Measurements from ENCODE around the gene MIB2.

Gene MIB2

GRCh38 chr1:1614204-1614953 is 921 bp upstream of the MIB2 start:
- peak; percentile 82 for DNase-seq (ENCODE audit: low read depth)

- DNase-seq (ENCODE audit: low read depth): no peak
Measured at GRCh38 chr1:1614954-1615255, 395 bp upstream of the MIB2 start.

DNA sequence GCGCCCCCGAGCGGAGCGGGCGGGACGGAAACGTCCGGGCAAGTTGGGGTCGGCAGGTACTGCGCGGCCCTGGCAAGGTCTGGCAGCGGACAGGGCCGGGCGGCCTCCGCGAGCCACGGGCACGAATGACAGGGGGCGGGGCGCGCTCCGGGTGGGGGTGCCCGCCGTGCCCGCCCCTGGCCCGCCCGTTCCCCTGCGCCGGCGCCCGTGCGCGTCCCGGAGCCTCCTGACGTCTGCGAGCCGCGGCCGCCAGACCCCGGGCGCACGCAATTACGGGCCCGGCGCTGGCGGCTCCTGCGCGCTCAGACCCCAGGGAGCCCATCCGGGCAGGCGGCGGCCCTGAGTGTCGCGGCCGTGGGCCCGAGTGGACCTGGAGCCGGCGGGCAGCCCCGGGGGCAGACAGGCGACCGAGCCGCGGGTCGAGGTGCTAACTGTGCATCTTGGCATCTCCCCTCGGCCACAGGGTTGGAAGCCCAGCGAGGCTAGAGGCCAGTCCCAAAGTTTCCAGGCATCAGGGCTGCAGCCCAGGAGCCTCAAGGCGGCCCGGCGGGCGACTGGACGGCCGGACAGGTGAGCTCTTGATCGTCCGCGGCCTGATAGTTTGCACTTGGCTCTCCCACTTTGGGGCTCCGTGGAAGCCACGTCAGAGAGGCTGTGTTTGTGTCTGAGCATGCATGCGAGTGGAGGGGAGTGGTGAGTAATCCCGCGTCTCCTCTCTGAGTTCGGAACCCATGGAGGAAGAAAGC is 918 bp downstream of the MIB2 start:
- no peak for DNase-seq (ENCODE audit: low read depth)

- no peak for DNase-seq (ENCODE audit: low read depth)
Measured at GRCh38 chr1:1616838-1617237, 1.5 kb downstream of the MIB2 start.

- DNase-seq (ENCODE audit: low read depth): no peak
Measured at GRCh38 chr1:1617516-1617915, 2.2 kb downstream of the MIB2 start.

DNA sequence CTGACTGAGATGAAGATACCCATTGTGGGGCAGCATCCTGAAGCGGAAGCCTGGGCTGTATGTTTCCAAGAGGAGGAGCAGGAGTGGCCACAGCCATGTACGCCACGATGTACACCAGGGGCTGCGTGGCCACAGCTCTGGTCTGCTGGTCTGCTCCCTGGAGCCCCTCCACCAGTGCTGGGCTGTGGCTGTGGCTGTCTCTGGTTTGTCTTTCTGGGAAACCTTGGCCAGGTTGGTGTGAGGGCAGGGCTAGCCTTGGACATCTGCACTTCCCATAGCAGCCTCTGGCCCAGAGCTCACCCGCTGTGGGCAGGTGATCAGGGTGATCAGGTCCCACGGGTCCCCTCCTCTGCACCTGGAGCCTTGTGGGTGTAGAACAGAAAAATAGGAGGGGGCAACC is 2.6 kb downstream of the MIB2 start:
- DNase-seq (ENCODE audit: low read depth): no peak

DNA sequence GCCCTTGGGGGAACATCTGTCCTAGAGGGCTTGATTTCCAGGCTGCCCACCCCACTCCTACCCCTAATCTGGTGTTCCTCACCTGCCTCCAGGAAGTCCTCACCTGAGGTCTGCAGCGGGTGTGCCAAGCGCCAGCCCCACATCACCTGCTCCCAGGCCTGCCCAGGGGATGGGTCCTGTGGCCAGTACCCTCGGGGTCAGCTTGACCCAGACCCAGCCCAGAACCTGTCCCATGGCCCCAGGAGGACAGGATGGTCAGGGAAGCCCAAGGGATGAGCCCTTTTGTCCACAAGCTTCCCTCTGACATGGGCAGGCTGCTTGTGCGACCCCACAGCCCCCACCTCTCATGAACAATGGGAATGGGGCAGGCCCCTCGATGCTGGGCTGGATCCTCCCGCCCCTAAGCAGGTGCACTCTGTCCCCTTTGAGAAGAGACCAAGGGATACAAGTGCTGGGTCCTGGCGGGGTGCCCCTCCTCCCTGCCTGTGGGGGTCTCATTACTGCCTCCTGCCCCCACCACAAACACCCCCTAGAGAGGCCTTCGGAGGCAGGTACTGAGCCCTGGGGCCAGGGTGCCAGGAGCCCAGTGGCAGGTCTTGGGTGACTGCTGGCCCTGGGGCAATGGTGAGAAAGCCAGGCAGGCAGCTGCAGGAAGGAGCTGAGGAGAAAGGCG is 3.2 kb downstream of the MIB2 start:
- DNase-seq (ENCODE audit: low read depth): no peak

DNA sequence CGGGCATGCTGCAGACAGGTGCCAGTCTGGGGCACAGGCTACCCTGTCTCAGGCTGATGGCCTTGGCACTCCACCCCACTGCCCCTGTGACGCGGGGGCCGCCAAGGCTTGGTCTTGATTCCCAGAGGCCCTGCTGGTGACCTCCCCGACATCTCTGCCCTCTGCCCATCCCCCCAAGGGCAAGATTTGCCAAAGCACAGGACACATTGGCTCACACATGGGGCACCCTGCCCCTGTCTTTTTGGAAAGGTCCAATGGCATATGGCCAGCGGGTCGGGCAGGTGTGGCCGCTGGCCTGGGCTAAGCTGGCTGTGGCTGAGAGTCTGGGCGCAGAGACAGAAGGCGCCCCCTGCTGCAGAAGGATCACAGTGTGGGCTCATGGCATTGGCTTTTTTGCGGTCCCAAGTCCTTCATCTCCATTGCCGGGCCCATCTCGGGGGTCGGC is 4.6 kb downstream of the MIB2 start:
- DNase-seq (ENCODE audit: low read depth): no peak

DNA sequence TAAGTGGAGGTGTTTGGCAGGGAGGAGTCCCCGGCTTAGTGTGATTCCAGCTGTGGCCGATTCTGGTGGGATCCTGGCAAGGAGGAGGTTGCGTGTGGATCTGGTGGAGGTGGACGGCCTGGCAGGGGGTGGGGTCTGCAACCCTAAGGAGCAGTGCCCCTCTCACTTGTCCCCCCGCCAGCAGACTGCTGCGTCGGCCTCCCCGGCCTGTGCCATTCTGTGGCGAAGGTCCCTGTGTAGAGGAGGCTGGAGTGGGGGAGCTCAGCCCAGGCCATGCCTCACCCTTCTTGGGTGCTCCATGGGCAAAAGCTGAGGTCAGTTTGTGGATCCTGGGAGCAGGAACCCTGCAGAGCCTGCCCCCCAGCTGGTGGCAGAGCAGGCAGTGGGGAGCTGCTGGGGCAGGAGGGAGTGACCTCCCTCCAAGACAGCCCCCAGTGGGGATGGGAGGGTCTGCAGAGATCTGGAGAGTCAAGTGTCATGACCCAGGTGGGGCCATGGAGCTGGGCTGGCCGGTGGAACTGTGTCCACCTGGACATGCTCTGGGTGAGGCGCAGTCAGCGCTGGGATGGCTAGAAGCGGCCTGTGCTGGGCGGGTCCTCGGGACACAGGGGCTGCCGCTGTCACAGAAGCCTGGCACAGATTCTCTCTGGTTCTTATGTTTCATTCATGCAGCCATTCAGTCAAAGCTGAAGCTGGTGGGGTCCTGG is 5.3 kb downstream of the MIB2 start:
- no peak for DNase-seq (ENCODE audit: low read depth)

GRCh38 chr1:1621173-1622009 is 6.1 kb downstream of the MIB2 start:
- DNase-seq (ENCODE audit: low read depth): no peak

- DNase-seq (ENCODE audit: low read depth): no peak
Measured at GRCh38 chr1:1622010-1622787, 6.9 kb downstream of the MIB2 start.

DNA sequence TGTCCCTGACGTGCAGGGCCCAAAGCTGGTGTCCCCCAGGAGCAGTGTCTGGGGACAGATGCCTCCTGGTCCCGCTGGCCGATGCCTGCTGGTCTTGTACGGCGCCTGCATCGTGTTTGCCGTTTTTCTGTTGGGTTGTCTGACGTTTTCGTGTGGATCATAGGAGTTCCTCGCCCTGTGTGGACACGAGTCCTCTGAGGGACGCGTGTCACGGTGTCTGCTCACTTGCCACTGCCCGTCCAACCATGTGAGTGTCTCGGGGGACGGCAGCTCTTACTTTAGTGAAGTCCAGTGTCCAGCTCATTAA is 7.4 kb downstream of the MIB2 start:
- no peak for DNase-seq (ENCODE audit: low read depth)

- no peak for DNase-seq (ENCODE audit: low read depth)
Measured at GRCh38 chr1:1623181-1623630, 7.9 kb downstream of the MIB2 start.

GRCh38 chr1:1623631-1624442 is 8.5 kb downstream of the MIB2 start:
- no peak for DNase-seq (ENCODE audit: low read depth)

DNA sequence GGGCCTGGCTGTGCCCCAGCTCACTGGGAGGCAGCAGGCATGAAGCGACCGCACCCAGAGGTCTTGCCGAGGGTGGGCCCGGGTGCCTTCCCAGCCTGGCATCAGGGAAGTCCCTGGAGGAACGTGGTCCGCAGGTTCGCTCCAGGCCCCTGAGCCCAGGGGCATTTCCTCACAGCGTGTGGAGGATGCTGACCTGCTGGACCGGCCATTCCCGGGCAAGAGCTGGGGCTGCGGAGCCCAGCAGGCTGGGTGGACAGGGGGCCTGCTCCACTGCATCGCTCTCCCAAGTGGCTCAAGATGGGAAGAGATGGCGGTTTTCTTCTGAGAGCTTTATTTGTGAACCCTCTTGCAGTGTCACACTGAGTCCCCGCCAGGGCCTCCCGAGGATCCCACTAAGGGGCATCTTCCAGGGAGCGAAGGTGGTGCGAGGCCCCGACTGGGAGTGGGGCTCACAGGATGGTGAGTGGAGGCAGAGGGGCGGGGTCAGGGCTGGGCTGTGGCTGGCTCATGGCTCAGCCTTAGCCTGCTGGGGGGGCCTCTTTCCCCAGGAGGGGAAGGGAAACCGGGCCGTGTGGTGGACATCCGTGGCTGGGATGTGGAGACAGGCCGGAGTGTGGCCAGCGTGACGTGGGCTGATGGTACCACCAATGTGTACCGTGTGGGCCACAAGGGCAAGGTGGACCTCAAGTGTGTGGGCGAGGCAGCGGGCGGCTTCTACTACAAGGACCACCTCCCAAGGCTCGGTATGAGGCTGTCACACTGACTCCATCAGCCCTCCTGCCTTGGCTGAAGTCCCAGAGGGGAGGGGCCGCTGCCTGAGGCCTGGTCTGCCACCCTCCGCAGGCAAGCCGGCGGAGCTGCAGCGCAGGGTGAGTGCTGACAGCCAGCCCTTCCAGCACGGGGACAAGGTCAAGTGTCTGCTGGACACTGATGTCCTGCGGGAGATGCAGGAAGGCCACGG is 9.4 kb downstream of the MIB2 start:
- no peak for DNase-seq (ENCODE audit: low read depth)

GRCh38 chr1:1625404-1625775 is 10.1 kb downstream of the MIB2 start:
- no peak for DNase-seq (ENCODE audit: low read depth)

GRCh38 chr1:1625824-1626206 is 10.5 kb downstream of the MIB2 start:
- DNase-seq (ENCODE audit: low read depth): no peak

- DNase-seq (ENCODE audit: low read depth): no peak
Measured at GRCh38 chr1:1626207-1627141, 11.2 kb downstream of the MIB2 start.

Data from non-pigmented ciliary epithelial cell (primary cell).